Hepatocyte (in vitro differentiated cells): ENCODE data around the gene BCAS3.

Experiments
- EZH2 ChIP-seq: fragments of 200-600 bp; sonication (generic); IDR thresholded peaks from 2 replicates; pipeline ENCODE4 v1.6.1; 2016; ENCODE audit warnings: antibody characterized with exemption, mild to moderate bottlenecking, borderline replicate concordance
- EZH2phosphoT487 ChIP-seq: fragments of 200-600 bp; sonication (generic); IDR thresholded peaks from one replicate; pipeline ENCODE4 v1.6.1; 2018; ENCODE audit warnings: antibody characterized with exemption, mild to moderate bottlenecking, low read depth, moderate library complexity; ENCODE audit not compliant: unreplicated experiment, severe bottlenecking
- TF ChIP-seq, protein P1 (sequence below): fragments of 200-600 bp; sonication (generic); IDR thresholded peaks from 2 replicates; pipeline ENCODE4 v1.5.1; 2016; ENCODE audit warnings: antibody characterized with exemption, mild to moderate bottlenecking; ENCODE audit not compliant: poor library complexity

GRCh38 chr17:61366715-61367413 lies 689.2 kb downstream of the BCAS3 start:
- TF ChIP-seq, protein P1, sequence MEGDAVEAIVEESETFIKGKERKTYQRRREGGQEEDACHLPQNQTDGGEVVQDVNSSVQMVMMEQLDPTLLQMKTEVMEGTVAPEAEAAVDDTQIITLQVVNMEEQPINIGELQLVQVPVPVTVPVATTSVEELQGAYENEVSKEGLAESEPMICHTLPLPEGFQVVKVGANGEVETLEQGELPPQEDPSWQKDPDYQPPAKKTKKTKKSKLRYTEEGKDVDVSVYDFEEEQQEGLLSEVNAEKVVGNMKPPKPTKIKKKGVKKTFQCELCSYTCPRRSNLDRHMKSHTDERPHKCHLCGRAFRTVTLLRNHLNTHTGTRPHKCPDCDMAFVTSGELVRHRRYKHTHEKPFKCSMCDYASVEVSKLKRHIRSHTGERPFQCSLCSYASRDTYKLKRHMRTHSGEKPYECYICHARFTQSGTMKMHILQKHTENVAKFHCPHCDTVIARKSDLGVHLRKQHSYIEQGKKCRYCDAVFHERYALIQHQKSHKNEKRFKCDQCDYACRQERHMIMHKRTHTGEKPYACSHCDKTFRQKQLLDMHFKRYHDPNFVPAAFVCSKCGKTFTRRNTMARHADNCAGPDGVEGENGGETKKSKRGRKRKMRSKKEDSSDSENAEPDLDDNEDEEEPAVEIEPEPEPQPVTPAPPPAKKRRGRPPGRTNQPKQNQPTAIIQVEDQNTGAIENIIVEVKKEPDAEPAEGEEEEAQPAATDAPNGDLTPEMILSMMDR: no peak
- TF ChIP-seq EZH2phosphoT487 (no peak), EZH2 (no peak)
